ENCODE measurements around the gene GOLGA6L2. TPM values are rescaled to one million over a fixed set of nuclear protein-coding genes. Genes with fewer than 3 reads are reported as not detected.

The GOLGA6L2 gene, protein sequence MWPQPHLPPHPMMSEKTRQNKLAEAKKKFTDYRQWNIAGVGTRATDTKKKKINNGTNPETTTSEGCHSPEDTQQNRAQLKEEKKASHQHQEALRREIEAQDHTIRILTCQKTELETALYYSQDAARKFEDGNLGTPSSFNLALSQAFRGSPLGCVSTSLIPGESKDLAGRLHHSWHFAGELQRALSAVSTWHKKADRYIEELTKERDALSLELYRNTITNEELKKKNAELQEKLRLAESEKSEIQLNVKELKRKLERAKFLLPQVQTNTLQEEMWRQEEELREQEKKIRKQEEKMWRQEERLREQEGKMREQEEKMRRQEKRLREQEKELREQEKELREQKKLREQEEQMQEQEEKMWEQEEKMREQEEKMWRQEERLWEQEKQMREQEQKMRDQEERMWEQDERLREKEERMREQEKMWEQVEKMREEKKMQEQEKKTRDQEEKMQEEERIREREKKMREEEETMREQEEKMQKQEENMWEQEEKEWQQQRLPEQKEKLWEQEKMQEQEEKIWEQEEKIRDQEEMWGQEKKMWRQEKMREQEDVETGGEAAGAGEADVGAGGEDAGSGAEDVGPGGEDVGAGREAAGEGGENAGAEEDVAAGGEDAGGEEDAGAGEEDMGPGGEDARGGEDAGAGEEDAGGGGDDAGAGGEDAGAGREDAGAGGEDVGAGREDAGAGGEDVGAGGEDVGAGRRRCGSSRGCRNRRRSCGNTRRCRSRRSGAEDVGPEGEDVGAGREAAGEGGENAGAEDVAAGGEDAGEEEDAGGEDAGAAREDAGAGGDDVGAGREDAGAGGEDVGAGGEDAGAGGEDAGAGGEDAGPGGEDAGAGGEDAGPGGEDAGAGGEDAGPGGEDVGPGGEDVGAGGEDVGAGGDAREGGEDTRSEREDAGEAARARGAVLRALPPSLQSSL
- not detected in 2 replicates for total RNA-seq

GRCh38 chr15:23447107-23447500, at the start of gene GOLGA6L2:
Gene GOLGA6L2 (minus strand): TSS chr15:23447243. CDS start chr15:23447181, 62 bp downstream.

Other genes with a start within 250 kb of the GOLGA6L2 start
- not detected in 2 replicates for gene GOLGA6L26, start 113.0 kb downstream of the GOLGA6L2 start, total RNA-seq
- under 0.01 and 0.12 TPM in 2 replicates for gene GOLGA8S, start 92.5 kb downstream of the GOLGA6L2 start, total RNA-seq
- gene MKRN3, start 118.4 kb upstream of the GOLGA6L2 start, total RNA-seq, result 0.37 and 0.89 TPM in 2 replicates
- under 0.01 and 0.25 TPM in 2 replicates for gene MAGEL2, start 200.6 kb upstream of the GOLGA6L2 start, total RNA-seq
- 39.5 and 59.1 TPM in 2 replicates for gene NDN, start 240.1 kb upstream of the GOLGA6L2 start, total RNA-seq

Data from uterine smooth muscle cell (primary cell).